HEK293T (cell line): ENCODE data around the gene ZNF474.

Experiments
- CTCF ChIA-PET: fragments of 350-600 bp; formaldehyde crosslinking; extraction: SDS; loops from one replicate; lab custom pipeline; 2021; ENCODE audit warnings: antibody characterized with exemption, inconsistent platforms; lab: Yijun Ruan, JAX
- POLR2A ChIA-PET: fragments of 350-600 bp; formaldehyde crosslinking; extraction: SDS; loops from one replicate; lab custom pipeline; 2020; ENCODE audit warnings: antibody characterized with exemption, inconsistent platforms; lab: Yijun Ruan, JAX
- DNase-seq: peaks from one replicate; pipeline ENCODE4 v3.0.0; 2012; ENCODE audit warnings: mixed read lengths; ENCODE audit errors: extremely low spot score
- ARNT ChIP-seq: fragments of 450-650 bp; IDR thresholded peaks from 2 replicates; pipeline ENCODE4 v1.6.1; 2017; ENCODE audit warnings: mild to moderate bottlenecking
- BHLHE40 ChIP-seq: fragments of 450-650 bp; IDR thresholded peaks from 2 replicates; pipeline ENCODE4 v1.6.1; 2016; ENCODE audit warnings: mild to moderate bottlenecking, moderate library complexity, borderline replicate concordance
- CTBP1 ChIP-seq: fragments of 450-650 bp; IDR thresholded peaks from 2 replicates; pipeline ENCODE4 v1.6.1; 2016; ENCODE audit warnings: borderline replicate concordance
- ELF4 ChIP-seq: fragments of 450-650 bp; IDR thresholded peaks from 2 replicates; pipeline ENCODE4 v1.6.1; 2017; ENCODE audit warnings: antibody characterized with exemption
- FOXA1 ChIP-seq: fragments of 450-650 bp; IDR thresholded peaks from 2 replicates; pipeline ENCODE4 v1.6.1; 2016; ENCODE audit warnings: mild to moderate bottlenecking
- FOXK2 ChIP-seq: fragments of 450-650 bp; IDR thresholded peaks from 2 replicates; pipeline ENCODE4 v1.6.1; 2016; ENCODE audit warnings: mild to moderate bottlenecking
- FOXM1 ChIP-seq: fragments of 450-650 bp; IDR thresholded peaks from 2 replicates; pipeline ENCODE4 v1.6.1; 2017; ENCODE audit warnings: mild to moderate bottlenecking, borderline replicate concordance
- HDGF ChIP-seq: fragments of 450-650 bp; IDR thresholded peaks from 2 replicates; pipeline ENCODE4 v1.6.1; 2017; ENCODE audit warnings: antibody characterized with exemption, borderline replicate concordance
- L3MBTL2 ChIP-seq: fragments of 450-650 bp; conservative IDR thresholded peaks from 2 replicates; pipeline ENCODE4 v1.6.1; 2016; ENCODE audit warnings: mild to moderate bottlenecking
- LEF1 ChIP-seq: fragments of 450-650 bp; IDR thresholded peaks from 2 replicates; pipeline ENCODE4 v1.6.1; 2017; ENCODE audit warnings: mild to moderate bottlenecking, borderline replicate concordance
- NFRKB ChIP-seq: fragments of 450-650 bp; IDR thresholded peaks from 2 replicates; pipeline ENCODE4 v1.6.1; 2016; ENCODE audit warnings: mild to moderate bottlenecking, moderate library complexity
- SP1 ChIP-seq: fragments of 450-650 bp; IDR thresholded peaks from 2 replicates; pipeline ENCODE4 v1.6.1; 2017
- SUZ12 ChIP-seq: fragments of 450-650 bp; IDR thresholded peaks from 2 replicates; pipeline ENCODE4 v1.6.1; 2016; ENCODE audit warnings: mild to moderate bottlenecking
- TARDBP ChIP-seq: fragments of 450-650 bp; IDR thresholded peaks from 2 replicates; pipeline ENCODE4 v1.6.1; 2016
- ZNF384 ChIP-seq: fragments of 450-650 bp; IDR thresholded peaks from 2 replicates; pipeline ENCODE4 v1.6.1; 2016
- TF ChIP-seq, protein P1 (sequence below): fragments of 450-650 bp; IDR thresholded peaks from 2 replicates; pipeline ENCODE4 v1.6.1; 2016

Gene ZNF474

DNA sequence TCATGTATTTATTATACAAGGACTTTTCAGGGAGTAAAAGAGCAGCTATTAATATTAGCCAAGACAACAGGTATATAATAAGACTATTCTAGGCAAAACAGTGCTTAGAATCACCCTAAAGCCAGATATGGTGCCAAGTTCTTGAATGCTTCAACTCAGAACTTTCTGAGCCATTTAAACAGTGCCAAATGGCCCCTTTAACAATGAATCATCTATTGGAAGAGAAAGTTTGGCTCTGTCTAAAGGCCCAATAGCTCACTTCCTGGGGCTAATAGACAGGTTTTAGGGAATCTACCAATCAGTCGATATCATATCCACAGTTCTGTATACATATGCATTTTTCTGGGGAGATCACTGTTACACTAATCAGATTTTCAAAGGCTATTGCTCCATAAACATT lies 42.9 kb downstream of the ZNF474 start:
- ChIA-PET POLR2A (no interaction called here), CTCF (no interaction called here)
- TF ChIP-seq HDGF, result no peak
- TF ChIP-seq FOXM1, result no peak
- no peak for TF ChIP-seq TARDBP
- TF ChIP-seq LEF1, result no peak
- no peak for TF ChIP-seq SP1
- no peak for TF ChIP-seq ARNT
- no peak for TF ChIP-seq ELF4
- DNase-seq, result no peak

DNA sequence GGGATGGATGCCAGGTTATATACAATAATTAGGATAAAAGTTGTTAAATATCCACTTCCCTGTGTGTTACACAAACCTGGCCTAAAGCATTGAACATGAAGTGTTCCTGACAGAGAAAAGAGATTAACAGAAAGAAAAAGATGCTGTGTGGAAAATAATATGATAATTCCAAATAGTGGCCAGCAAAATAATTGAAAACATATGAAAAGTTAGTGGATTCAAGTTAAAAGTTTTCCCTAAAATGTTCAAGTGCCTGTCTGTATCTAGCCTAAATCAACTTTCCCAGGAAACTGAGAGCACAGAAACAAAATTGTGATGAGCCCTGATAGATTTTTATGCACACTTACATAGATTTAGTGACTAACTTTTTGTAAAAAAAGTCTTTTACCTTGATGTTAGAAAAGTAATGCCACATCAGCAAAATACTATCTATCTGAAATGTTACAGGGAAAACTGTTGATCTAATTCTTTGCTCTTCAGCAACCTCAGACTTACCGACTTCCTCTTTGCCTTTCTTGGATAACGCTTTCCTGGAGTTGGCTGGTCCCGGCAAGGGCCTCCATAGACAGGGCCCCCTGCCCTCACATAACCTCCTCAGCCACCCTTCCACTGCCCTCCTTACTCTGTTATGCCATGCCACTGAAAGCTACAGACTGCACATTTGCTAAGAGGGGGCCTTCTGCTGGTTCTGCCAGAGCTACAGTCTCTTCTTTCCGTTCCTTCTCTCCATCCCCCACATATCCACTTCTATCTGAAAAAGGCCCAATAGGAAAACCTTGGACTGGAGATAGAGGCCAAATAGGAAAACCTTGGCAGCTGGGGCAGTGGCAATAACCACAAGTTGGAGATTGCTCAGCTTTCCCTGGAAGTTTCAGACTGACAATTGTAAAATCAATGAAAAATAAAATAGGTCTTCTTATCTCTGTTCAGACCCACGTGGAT lies 44.4 kb downstream of the ZNF474 start:
- TF ChIP-seq HDGF, result no peak
- no peak for TF ChIP-seq NFRKB
- no peak for TF ChIP-seq SP1
- TF ChIP-seq ARNT, result no peak
- no peak for TF ChIP-seq SUZ12
- TF ChIP-seq TARDBP, result no peak
- no peak for TF ChIP-seq FOXK2
- TF ChIP-seq ELF4, result no peak
- ChIA-PET CTCF (no interaction called here), POLR2A (interaction anchor here (1.4 kb wide), 1 partner anchor 96 kb away, joined by 4 read pairs; the partner anchor contains the start of gene LOX)
- no peak for DNase-seq

DNA sequence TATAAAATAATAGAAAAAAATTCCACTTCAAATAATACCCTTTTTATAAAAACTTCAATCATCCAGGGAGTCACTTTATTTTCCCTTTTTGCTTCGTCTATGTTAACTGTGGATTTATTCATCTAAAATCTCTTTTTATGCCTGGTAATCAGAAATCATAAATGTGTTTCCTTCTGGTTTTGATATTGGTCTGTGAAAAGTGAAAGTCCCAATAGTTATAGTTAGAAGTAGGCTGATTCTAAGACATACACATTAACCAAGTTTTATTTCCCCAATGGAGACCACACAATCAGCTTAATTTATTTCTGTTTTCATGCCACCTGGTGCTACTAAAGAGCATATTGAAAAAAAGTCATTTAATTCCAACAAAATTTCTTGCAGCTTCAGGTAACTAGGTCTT lies 45.7 kb downstream of the ZNF474 start:
- DNase-seq, result no peak
- ChIA-PET POLR2A (no interaction called here), CTCF (no interaction called here)
- TF ChIP-seq L3MBTL2, result no peak
- TF ChIP-seq ARNT, result no peak
- TF ChIP-seq FOXK2, result no peak
- TF ChIP-seq HDGF, result no peak
- no peak for TF ChIP-seq BHLHE40
- TF ChIP-seq, protein P1, sequence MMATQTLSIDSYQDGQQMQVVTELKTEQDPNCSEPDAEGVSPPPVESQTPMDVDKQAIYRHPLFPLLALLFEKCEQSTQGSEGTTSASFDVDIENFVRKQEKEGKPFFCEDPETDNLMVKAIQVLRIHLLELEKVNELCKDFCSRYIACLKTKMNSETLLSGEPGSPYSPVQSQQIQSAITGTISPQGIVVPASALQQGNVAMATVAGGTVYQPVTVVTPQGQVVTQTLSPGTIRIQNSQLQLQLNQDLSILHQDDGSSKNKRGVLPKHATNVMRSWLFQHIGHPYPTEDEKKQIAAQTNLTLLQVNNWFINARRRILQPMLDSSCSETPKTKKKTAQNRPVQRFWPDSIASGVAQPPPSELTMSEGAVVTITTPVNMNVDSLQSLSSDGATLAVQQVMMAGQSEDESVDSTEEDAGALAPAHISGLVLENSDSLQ, result no peak
- TF ChIP-seq CTBP1, result no peak

DNA sequence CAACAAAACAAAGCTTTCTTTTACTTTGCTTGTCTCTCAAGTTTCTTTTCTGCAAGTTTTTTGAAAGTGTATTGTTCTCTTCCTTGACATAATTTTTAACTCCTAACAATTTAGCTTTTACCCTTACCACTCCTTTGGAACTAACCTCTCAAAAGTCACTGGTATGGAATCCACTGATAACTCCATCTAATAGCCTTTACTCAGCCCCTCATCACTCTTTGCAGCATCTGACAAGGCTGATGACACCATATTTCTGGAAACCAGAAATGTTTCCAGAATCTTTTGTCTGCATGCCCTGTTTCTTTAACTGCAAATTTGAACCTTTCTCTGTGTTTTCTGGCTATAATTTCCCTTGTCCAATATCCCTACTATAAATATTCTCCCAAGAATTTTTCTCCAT lies 46.5 kb downstream of the ZNF474 start:
- DNase-seq, result no peak
- ChIA-PET POLR2A (no interaction called here), CTCF (interaction anchor here (1.1 kb wide), 1 partner anchor 19 kb away, joined by 3 read pairs; no protein-coding TSS in a partner anchor)
- TF ChIP-seq FOXK2 (no peak), HDGF (no peak), FOXM1 (no peak), ARNT (no peak), TARDBP (no peak), ELF4 (no peak), BHLHE40 (no peak), ZNF384 (no peak), L3MBTL2 (no peak), SUZ12 (no peak), CTBP1 (no peak), SP1 (no peak), NFRKB (no peak), FOXA1 (no peak), LEF1 (no peak)
- TF ChIP-seq, protein P1, result no peak

DNA sequence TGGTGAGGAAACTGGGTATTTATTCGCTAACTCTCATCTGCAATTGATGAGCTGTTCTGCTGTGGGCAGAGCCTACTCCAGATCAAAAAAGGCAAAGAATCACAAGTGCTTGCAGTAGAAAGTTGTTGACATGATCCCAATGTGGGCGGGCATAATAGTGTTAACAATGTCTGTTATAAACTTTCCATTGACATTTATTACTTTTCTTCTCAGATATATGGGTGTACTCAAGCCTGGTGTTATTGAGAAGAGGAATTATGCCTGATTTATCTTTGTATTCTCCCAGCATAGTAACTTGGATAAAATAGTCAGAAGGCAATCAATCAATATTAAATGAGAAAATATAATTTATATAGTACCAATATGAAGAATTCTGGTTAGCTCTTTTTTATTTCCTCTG lies 47.8 kb downstream of the ZNF474 start:
- ChIA-PET POLR2A (no interaction called here), CTCF (interaction anchor here (0.6 kb wide), 1 partner anchor 99 kb away, joined by 3 read pairs; no protein-coding TSS in a partner anchor)
- DNase-seq, result no peak
- no peak for TF ChIP-seq FOXK2
- TF ChIP-seq FOXA1, result no peak
- TF ChIP-seq HDGF, result no peak
- TF ChIP-seq, protein P1, result peak; percentile 84
- no peak for TF ChIP-seq TARDBP

DNA sequence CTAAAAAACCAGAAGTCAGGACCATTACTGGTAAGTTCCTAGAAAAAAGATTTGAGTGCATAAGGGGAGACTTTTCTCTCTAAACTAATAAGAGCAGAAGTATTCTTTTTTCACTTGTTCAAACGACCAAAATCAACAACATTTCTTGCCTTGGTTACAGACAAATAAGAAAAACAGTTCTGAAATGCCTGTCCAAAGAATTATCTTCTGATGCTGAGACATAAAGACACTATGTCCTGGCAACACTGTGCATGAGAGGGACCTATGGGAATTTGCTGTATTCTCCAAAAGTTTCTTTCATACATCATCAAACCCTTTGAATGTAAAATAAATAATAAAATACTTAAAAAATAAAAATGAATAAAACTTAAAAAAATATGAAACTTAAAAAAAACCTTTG lies 50.4 kb downstream of the ZNF474 start:
- ChIA-PET POLR2A (no interaction called here), CTCF (no interaction called here)
- TF ChIP-seq CTBP1, result no peak
- TF ChIP-seq ZNF384, result no peak
- no peak for TF ChIP-seq NFRKB
- no peak for TF ChIP-seq HDGF
- no peak for TF ChIP-seq BHLHE40
- DNase-seq, result no peak
